Parietal lobe (tissue), 2 donors: ENCODE measurements around the gene CPSF7. TPM values are rescaled to one million over a fixed set of nuclear protein-coding genes. Genes with fewer than 3 reads are reported as not detected.

Source experiments
- small RNA-seq: library from RNA; depleted of rRNA; stranded (forward); fragments of <200 nt; gene quantifications from one replicate; pipeline ENCODE3, GENCODE V24; 2014; ENCODE audit warnings: low replicate concordance
- total RNA-seq: library from RNA; depleted of rRNA; stranded (reverse); fragments of >200 nt; gene quantifications from one replicate; pipeline ENCODE4 v1.2.3, GENCODE V29; 2014

Gene CPSF7
- 50.4 TPM for total RNA-seq

GRCh38 chr11:61429691-61430582, at the start of gene CPSF7, which contains the start of gene SDHAF2:
Gene CPSF7, minus strand, starts transcription at chr11:61429975. Its CDS starts 740 bp downstream, at chr11:61429235.
Gene SDHAF2, plus strand, starts transcription at chr11:61430124. Its CDS starts 23 bp downstream, at chr11:61430147.

GRCh38 chr11:61361741-61362541, 67.8 kb downstream of the CPSF7 start, which contains the start of the genes CYB561A3 and TMEM138:
Gene CYB561A3, minus strand, starts transcription at chr11:61361882. Its CDS starts 5,169 bp downstream, at chr11:61356713.
Gene TMEM138, plus strand, starts transcription at chr11:61362374. Its CDS starts 2,017 bp downstream, at chr11:61364391.

Small RNA genes lying within 50 kb of the gene (small RNA-seq; reads per million reads assigned to genes)
- not detected for gene RN7SL23P

Other genes starting within 250 kb of the CPSF7 start
- not detected for gene PGA3, start 226.5 kb downstream of the CPSF7 start, total RNA-seq
- not detected for gene PGA4, start 207.6 kb downstream of the CPSF7 start, total RNA-seq
- not detected for gene PGA5, start 188.8 kb downstream of the CPSF7 start, total RNA-seq
- 7.2 TPM for gene VWCE, start 134.7 kb downstream of the CPSF7 start, total RNA-seq
- gene DDB1, start 96.9 kb downstream of the CPSF7 start, total RNA-seq: 201 TPM
- 14.4 TPM for gene TKFC, start 96.7 kb downstream of the CPSF7 start, total RNA-seq
- gene CYB561A3, start 68.1 kb downstream of the CPSF7 start, total RNA-seq: 12.5 TPM
- gene TMEM138, start 67.6 kb downstream of the CPSF7 start, total RNA-seq: 43.2 TPM
- gene TMEM216, start 37.4 kb downstream of the CPSF7 start, total RNA-seq: 9.4 TPM
- 52.3 TPM for gene SDHAF2, start 149 bp upstream of the CPSF7 start, total RNA-seq
- gene LRRC10B, start 78.8 kb upstream of the CPSF7 start, total RNA-seq: 2.5 TPM
- 23.5 TPM for gene SYT7, start 151.1 kb upstream of the CPSF7 start, total RNA-seq